GM18858 (cell line): ENCODE results near the gene ANKS1B.
"Not testable (repeated sequence)": the region's sequence is repeated elsewhere in the genome, so short reads cannot be mapped to it uniquely, and the experiment has no call there.

ENCODE experiments used
- ATAC-seq: cut with Tn5 transposase; IDR thresholded peaks from one replicate; pipeline ENCODE4 v1.9.1; 2021; ENCODE audit not compliant: unreplicated experiment

The ANKS1B gene

GRCh38 chr12:98852181-98852580 lies 1132.6 kb downstream of the ANKS1B start:
- ATAC-seq, result no peak

GRCh38 chr12:98847242-98847641 lies 1137.5 kb downstream of the ANKS1B start:
- ATAC-seq, result no peak

GRCh38 chr12:98845957-98846356 lies 1138.8 kb downstream of the ANKS1B start:
- no peak for ATAC-seq

GRCh38 chr12:98840325-98840724 lies 1144.4 kb downstream of the ANKS1B start:
- ATAC-seq, result no peak

GRCh38 chr12:98838231-98838647 lies 1146.5 kb downstream of the ANKS1B start:
- ATAC-seq, result no peak

- not testable (repeated sequence) for ATAC-seq
These were observed 1147.5 kb downstream of the ANKS1B start for GRCh38 chr12:98837134-98837752.

GRCh38 chr12:98830657-98831056 lies 1154.1 kb downstream of the ANKS1B start:
- ATAC-seq, result no peak

- ATAC-seq, result no peak
These were observed 1155.7 kb downstream of the ANKS1B start for GRCh38 chr12:98828802-98829600.

GRCh38 chr12:98823012-98823411 lies 1161.7 kb downstream of the ANKS1B start:
- ATAC-seq, result no peak

- ATAC-seq, result no peak
These were observed 1162.9 kb downstream of the ANKS1B start for GRCh38 chr12:98821866-98822265.

- ATAC-seq, result no peak
These were observed 1163.5 kb downstream of the ANKS1B start for GRCh38 chr12:98821232-98821631.

- ATAC-seq, result no peak
These were observed 1164.8 kb downstream of the ANKS1B start for GRCh38 chr12:98819821-98820404.

GRCh38 chr12:98819071-98819470 lies 1165.7 kb downstream of the ANKS1B start:
- ATAC-seq, result no peak

- no peak for ATAC-seq
These were observed 1166.5 kb downstream of the ANKS1B start for GRCh38 chr12:98818239-98818638.

- no peak for ATAC-seq
These were observed 1167.0 kb downstream of the ANKS1B start for GRCh38 chr12:98817742-98818141.

- no peak for ATAC-seq
These were observed 1168.0 kb downstream of the ANKS1B start for GRCh38 chr12:98816720-98817119.

GRCh38 chr12:98814254-98814653 lies 1170.5 kb downstream of the ANKS1B start:
- no peak for ATAC-seq

GRCh38 chr12:98812225-98812624 lies 1172.5 kb downstream of the ANKS1B start:
- ATAC-seq, result no peak

- ATAC-seq, result no peak
These were observed 1176.4 kb downstream of the ANKS1B start for GRCh38 chr12:98808243-98808875.

- no peak for ATAC-seq
These were observed 1177.5 kb downstream of the ANKS1B start for GRCh38 chr12:98807187-98807586.

GRCh38 chr12:98803468-98804209 lies 1181.1 kb downstream of the ANKS1B start:
- ATAC-seq, result no peak
